Muscle layer of colon (tissue), 2 donors: ENCODE results near the gene TMPRSS13.
"Not testable (repeated sequence)": the region's sequence is repeated elsewhere in the genome, so short reads cannot be mapped to it uniquely, and the experiment has no call there.

Experiments
- H3K27ac ChIP-seq: one replicate; pipeline ENCODE4 v1.7.0; 2013; ENCODE audit warnings: low read depth, mild to moderate bottlenecking, low read length, moderate library complexity
- H3K27me3 ChIP-seq, 2 donors: one replicate each; pipeline ENCODE4 v1.7.0; 2013; ENCODE audit warnings: low read length in 2 of 2, mild to moderate bottlenecking in 2 of 2; ENCODE audit not compliant: insufficient read depth in 2 of 2, control insufficient read depth in 1 of 2
- H3K36me3 ChIP-seq: one replicate; pipeline ENCODE4 v1.7.0; 2013; ENCODE audit warnings: mild to moderate bottlenecking, low read length; ENCODE audit not compliant: insufficient read depth
- H3K4me1 ChIP-seq: one replicate; pipeline ENCODE4 v1.7.0; 2013; ENCODE audit warnings: mild to moderate bottlenecking, low read length; ENCODE audit not compliant: insufficient read depth
- H3K4me3 ChIP-seq, 2 donors: one replicate each; pipeline ENCODE4 v1.7.0; 2013; ENCODE audit warnings: low read length in 2 of 2, low read depth in 1 of 2, mild to moderate bottlenecking in 1 of 2, moderate library complexity in 1 of 2
- H3K9ac ChIP-seq: one replicate; pipeline ENCODE4 v1.7.0; 2013; ENCODE audit warnings: low read length
- H3K9me3 ChIP-seq: one replicate; pipeline ENCODE4 v1.7.0; 2013; ENCODE audit warnings: mild to moderate bottlenecking, low read length
- donor health status: abdominal sarcoma.
- donor health status: Adenocarcinoma of cecum.

The TMPRSS13 gene

GRCh38 chr11:117926166-117926565 is 3.0 kb downstream of the TMPRSS13 start:
- H3K9ac ChIP-seq, H3K9me3 ChIP-seq, H3K27me3 ChIP-seq, H3K36me3 ChIP-seq, H3K4me3 ChIP-seq, H3K27ac ChIP-seq, H3K4me1 ChIP-seq: not testable (repeated sequence)

DNA sequence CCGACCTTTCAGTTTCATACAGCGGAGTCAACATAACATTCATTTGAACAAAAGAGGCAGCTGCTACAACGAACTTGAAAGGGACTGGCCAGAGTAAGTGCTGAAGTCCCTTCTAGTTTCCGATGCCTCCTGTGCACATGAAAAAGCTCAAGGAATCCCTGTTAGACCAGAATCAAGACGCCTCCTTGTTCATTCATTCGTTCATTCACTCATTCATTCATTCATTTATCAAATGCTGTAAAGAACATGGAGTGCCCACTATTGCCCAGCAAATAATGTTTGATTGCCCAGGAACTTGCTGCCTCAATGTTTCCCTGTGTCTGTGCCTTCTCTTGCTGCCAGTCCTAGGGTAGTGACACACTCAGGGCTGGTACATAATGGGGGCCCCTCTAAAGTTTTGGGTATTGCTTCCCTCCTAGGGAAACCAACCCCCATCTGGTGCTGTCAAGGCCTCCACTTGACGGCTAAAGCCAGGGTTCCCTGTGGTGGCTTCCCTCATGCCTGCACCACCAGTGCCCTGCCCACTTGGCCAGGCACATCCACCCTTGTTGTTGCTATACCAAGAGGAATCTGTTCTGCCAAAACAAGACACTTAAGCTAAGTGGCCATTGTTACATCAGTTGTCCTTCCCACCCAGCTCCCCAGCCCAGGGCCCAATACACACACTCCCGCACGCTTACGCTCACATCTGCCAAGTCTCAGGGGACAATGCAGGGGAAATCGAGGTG is 3.8 kb downstream of the TMPRSS13 start:
- Histone ChIP-seq H3K4me1 (no peaks in the 10 kb centered on the region), H3K9me3 (no peaks in the 10 kb centered on the region), H3K9ac (no peak overlapping the region), H3K27ac (no peak overlapping the region), H3K27me3 (no peaks in the 10 kb centered on the region), H3K4me3 (no peak overlapping the region), H3K36me3 (no peaks in the 10 kb centered on the region)

DNA sequence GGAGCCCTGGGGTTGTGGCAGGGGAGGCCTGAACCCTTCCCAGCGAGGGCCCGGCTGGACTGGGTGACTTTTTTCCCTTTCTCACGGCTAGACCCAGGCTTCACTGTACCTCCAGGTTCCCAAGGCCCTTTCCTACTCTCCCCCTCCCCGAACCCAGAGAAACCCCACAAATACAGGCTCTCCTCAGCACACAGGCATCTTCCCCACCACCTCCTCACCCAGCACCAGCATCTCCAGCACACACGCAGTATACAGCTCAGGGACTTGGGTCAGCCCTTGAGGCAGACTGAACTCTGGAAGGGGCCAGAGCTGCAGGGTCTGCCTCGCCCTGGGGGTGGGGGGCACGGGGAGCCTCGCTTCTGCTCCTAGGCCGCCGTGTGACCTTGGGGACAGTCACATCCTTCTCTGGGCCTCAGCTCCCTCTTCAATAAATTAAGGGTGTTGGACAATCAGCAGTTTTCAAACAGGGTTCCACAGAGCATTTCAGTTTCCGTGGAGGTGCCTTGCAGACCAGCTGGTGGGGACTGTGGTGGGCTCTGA is 4.5 kb downstream of the TMPRSS13 start:
- Histone ChIP-seq H3K27me3 (no peaks in the 10 kb centered on the region), H3K9ac (no peak overlapping the region)

GRCh38 chr11:117923773-117924172 is 5.4 kb downstream of the TMPRSS13 start:
- Histone ChIP-seq H3K4me1 (no peaks in the 10 kb centered on the region), H3K9ac (no peak overlapping the region), H3K36me3 (no peaks in the 10 kb centered on the region), H3K4me3 (no peak overlapping the region), H3K9me3 (no peaks in the 10 kb centered on the region), H3K27ac (no peak overlapping the region), H3K27me3 (no peaks in the 10 kb centered on the region)

More for the DNA sequence above, 4.5 kb downstream of the TMPRSS13 start:
- no peaks in the 10 kb centered on the region for H3K9me3 ChIP-seq
- no peak overlapping the region for H3K4me3 ChIP-seq
- H3K4me1 ChIP-seq, result no peaks in the 10 kb centered on the region
- H3K36me3 ChIP-seq, result no peaks in the 10 kb centered on the region
- H3K27ac ChIP-seq, result no peak overlapping the region

DNA sequence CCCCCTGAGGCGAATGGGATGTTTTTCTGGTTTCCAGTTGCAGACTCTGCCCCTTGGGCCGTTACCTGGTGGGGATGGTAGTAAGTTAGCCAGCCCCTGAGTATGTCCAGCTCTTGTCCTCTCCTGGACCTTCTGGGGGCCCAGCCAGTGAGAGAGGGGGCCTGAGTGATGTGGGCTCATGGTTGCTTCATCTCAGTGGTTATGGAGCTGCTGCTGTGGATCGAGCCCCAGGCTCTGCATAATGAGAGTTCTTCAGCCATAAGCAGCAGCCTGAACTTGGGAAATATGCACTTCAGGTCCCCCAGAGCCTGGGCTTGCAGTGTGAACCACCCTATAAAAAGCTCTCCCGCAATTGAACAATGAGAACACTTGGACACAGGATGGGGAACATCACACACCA is 5.9 kb downstream of the TMPRSS13 start:
- no peaks in the 10 kb centered on the region for H3K4me1 ChIP-seq
- no peaks in the 10 kb centered on the region for H3K36me3 ChIP-seq
- H3K9ac ChIP-seq, result no peak overlapping the region
- no peaks in the 10 kb centered on the region for H3K27me3 ChIP-seq
- H3K9me3 ChIP-seq, result no peaks in the 10 kb centered on the region
- no peak overlapping the region for H3K4me3 ChIP-seq
- H3K27ac ChIP-seq, result no peak overlapping the region

GRCh38 chr11:117921893-117922292 is 7.3 kb downstream of the TMPRSS13 start:
- Histone ChIP-seq H3K9me3 (no peaks in the 10 kb centered on the region), H3K27me3 (no peaks in the 10 kb centered on the region), H3K27ac (no peak overlapping the region), H3K4me3 (no peak overlapping the region), H3K36me3 (no peaks in the 10 kb centered on the region), H3K9ac (no peak overlapping the region), H3K4me1 (no peaks in the 10 kb centered on the region)

- no peak overlapping the region for H3K4me3 ChIP-seq
- no peaks in the 10 kb centered on the region for H3K4me1 ChIP-seq
- no peak overlapping the region for H3K27ac ChIP-seq
- H3K9me3 ChIP-seq, result no peaks in the 10 kb centered on the region
- H3K9ac ChIP-seq, result no peak overlapping the region
- no peaks in the 10 kb centered on the region for H3K36me3 ChIP-seq
- no peaks in the 10 kb centered on the region for H3K27me3 ChIP-seq
Observed at GRCh38 chr11:117921456-117921855, 7.7 kb downstream of the TMPRSS13 start.

DNA sequence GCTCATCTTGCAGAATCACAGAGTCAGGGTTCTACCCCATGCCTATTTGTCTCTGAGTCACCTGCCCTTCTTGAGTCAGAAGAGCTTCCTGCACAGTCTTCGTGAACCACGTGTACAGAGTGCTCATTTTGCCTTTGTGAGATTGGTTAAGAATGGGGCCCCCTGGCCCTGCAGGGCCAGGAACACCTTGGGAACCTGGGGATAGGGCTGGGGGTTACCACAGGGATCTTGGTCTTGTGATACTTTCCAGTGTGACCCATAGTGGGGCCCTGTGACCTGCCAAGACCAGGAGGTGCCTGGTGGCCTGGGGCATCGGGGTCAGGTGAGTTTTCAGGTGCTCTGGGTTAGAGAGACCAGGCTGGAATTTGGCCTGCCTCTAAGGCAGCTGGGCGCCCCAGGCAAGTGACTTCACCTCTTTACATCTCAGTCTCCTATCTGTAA is 9.4 kb downstream of the TMPRSS13 start:
- Histone ChIP-seq H3K36me3 (no peaks in the 10 kb centered on the region), H3K4me3 (no peak overlapping the region), H3K9ac (no peak overlapping the region), H3K27ac (no peak overlapping the region), H3K27me3 (no peaks in the 10 kb centered on the region), H3K9me3 (no peaks in the 10 kb centered on the region), H3K4me1 (no peaks in the 10 kb centered on the region)

GRCh38 chr11:117919341-117919740 is 9.9 kb downstream of the TMPRSS13 start:
- Histone ChIP-seq H3K27me3 (no peaks in the 10 kb centered on the region), H3K4me1 (no peaks in the 10 kb centered on the region), H3K9me3 (no peaks in the 10 kb centered on the region), H3K27ac (no peak overlapping the region), H3K4me3 (no peak overlapping the region), H3K36me3 (no peaks in the 10 kb centered on the region), H3K9ac (no peak overlapping the region)

GRCh38 chr11:117918366-117919255 is 10.6 kb downstream of the TMPRSS13 start:
- Histone ChIP-seq H3K9ac (no peak overlapping the region), H3K4me3 (no peak overlapping the region), H3K4me1 (no peaks in the 10 kb centered on the region)

DNA sequence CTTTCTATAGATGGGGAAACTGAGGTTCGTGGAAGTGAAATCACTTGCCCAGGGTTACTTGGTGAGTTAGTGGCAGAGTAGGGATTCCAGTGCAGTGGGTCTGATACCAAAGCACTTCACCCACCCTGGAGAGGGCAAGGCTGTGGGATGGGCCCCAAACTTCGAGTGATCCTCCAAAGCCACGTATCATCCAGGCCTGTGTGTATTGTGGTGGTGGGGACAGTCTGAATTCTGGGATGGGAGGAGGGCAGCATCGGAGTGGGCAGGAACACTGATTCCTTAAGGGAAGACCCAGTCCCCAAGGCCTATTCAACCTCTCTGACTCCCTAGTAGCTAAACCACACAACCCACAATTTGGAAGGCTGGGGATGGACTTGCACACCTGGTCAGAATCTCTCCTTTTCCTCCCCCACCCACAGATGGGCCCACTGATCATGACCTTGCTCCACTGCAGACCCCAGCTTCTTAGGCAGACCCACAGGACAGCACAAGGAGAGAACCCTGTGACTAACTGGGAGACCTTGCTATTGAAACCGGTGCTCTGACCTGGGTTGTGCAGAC is 11.5 kb downstream of the TMPRSS13 start:
- no peaks in the 10 kb centered on the region for H3K27me3 ChIP-seq
- no peaks in the 10 kb centered on the region for H3K9me3 ChIP-seq

More at GRCh38 chr11:117918366-117919255, 10.6 kb downstream of the TMPRSS13 start:
- Histone ChIP-seq H3K36me3 (no peaks in the 10 kb centered on the region), H3K9me3 (no peaks in the 10 kb centered on the region), H3K27ac (no peak overlapping the region), H3K27me3 (no peaks in the 10 kb centered on the region)

More for the DNA sequence above, 11.5 kb downstream of the TMPRSS13 start:
- Histone ChIP-seq H3K9ac (no peak overlapping the region), H3K4me1 (no peaks in the 10 kb centered on the region), H3K4me3 (no peak overlapping the region), H3K27ac (no peak overlapping the region), H3K36me3 (no peaks in the 10 kb centered on the region)
